ENCODE measurements around the gene PIP5K1B. TPM values are rescaled to one million over a fixed set of nuclear protein-coding genes. Genes with fewer than 3 reads are reported as not detected.
A peak's percentile ranks its signal among the peaks of the same experiment; 100 is the strongest.

The PIP5K1B gene
- total RNA-seq, 1 donor from 2014 or later = not detected

GRCh38 chr9:68779558-68780379 lies 74.7 kb downstream of the PIP5K1B start:
- H3K4me3 ChIP-seq (ENCODE audit: low read depth, low read length) = peak overlapping the region; percentile 78
- TF ChIP-seq, protein P1, sequence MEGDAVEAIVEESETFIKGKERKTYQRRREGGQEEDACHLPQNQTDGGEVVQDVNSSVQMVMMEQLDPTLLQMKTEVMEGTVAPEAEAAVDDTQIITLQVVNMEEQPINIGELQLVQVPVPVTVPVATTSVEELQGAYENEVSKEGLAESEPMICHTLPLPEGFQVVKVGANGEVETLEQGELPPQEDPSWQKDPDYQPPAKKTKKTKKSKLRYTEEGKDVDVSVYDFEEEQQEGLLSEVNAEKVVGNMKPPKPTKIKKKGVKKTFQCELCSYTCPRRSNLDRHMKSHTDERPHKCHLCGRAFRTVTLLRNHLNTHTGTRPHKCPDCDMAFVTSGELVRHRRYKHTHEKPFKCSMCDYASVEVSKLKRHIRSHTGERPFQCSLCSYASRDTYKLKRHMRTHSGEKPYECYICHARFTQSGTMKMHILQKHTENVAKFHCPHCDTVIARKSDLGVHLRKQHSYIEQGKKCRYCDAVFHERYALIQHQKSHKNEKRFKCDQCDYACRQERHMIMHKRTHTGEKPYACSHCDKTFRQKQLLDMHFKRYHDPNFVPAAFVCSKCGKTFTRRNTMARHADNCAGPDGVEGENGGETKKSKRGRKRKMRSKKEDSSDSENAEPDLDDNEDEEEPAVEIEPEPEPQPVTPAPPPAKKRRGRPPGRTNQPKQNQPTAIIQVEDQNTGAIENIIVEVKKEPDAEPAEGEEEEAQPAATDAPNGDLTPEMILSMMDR (conservative IDR thresholded peaks at IDR 0.05; ENCODE audit: low read depth, low read length) = peak; percentile 31
- DNase-seq (ENCODE audit: low read depth) = peak; percentile 46

DNA sequence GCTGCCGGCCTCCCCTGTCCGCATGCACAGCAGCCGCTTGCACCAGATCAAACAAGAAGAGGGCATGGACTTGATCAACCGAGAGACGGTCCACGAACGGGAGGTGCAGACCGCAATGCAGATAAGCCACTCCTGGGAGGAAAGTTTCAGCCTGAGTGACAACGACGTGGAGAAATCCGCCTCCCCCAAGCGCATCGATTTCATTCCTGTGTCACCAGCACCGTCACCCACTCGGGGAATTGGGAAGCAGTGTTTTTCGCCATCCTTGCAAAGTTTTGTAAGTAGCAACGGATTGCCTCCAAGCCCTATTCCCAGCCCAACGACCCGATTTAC lies 75.3 kb downstream of the PIP5K1B start:
- TF ChIP-seq, protein P1 (conservative IDR thresholded peaks at IDR 0.05; ENCODE audit: low read depth, low read length) = no peak
- DNase-seq (ENCODE audit: low read depth) = no peak
- peak overlapping the region; percentile 78 for H3K4me3 ChIP-seq (ENCODE audit: low read depth, low read length)

GRCh38 chr9:68780720-68781119 lies 75.7 kb downstream of the PIP5K1B start:
- no peak for DNase-seq (ENCODE audit: low read depth)
- peak overlapping the region; percentile 78 for H3K4me3 ChIP-seq (ENCODE audit: low read depth, low read length)
- TF ChIP-seq, protein P1 (conservative IDR thresholded peaks at IDR 0.05; ENCODE audit: low read depth, low read length) = no peak

- no peak overlapping the region for H3K4me3 ChIP-seq (ENCODE audit: low read depth, low read length)
- no peak for DNase-seq (ENCODE audit: low read depth)
- TF ChIP-seq, protein P1 (conservative IDR thresholded peaks at IDR 0.05; ENCODE audit: low read depth, low read length) = no peak
These were observed 76.9 kb downstream of the PIP5K1B start for GRCh38 chr9:68781928-68782327.

DNA sequence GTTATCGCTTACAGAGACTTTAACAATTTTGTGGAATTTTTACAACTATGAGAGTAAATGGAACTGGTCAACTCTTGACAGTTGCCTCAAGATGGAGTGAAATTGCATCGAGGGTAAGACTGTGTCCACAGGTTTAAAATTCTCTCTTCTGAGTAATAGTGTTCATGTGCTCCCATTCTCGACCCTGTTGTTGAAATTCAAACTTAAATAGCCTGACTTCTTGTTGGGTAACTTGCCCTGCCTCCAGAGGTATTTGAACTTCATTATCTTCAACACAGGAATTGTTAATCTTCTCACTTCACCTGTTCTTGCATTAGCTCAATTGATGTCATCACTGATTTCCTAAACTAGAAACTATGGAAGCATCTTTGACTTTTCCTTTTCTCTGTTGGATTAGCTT lies 77.5 kb downstream of the PIP5K1B start:
- no peak overlapping the region for H3K4me3 ChIP-seq (ENCODE audit: low read depth, low read length)
- TF ChIP-seq, protein P1 (conservative IDR thresholded peaks at IDR 0.05; ENCODE audit: low read depth, low read length) = no peak
- DNase-seq (ENCODE audit: low read depth) = no peak

DNA sequence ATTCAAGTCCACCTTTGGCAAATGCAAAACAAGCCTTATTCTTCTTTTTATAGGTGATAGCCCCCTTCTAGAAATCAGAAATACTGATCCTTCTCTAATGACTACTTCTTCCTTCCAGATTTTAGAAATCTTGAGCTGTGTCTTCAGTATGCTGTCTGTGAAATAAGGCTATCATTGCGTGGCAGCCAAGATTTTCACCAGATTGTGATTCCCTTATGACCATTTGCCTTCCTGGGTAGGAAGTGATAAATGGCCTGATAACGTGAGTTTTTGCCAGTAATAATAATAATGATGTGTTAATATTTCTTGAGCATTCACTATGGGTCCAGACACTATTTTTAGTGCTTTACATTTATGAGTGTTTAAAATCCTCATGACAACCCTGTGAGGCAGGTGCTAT lies 80.9 kb downstream of the PIP5K1B start:
- TF ChIP-seq, protein P1 (conservative IDR thresholded peaks at IDR 0.05; ENCODE audit: low read depth, low read length) = no peak
- DNase-seq (ENCODE audit: low read depth) = no peak

DNA sequence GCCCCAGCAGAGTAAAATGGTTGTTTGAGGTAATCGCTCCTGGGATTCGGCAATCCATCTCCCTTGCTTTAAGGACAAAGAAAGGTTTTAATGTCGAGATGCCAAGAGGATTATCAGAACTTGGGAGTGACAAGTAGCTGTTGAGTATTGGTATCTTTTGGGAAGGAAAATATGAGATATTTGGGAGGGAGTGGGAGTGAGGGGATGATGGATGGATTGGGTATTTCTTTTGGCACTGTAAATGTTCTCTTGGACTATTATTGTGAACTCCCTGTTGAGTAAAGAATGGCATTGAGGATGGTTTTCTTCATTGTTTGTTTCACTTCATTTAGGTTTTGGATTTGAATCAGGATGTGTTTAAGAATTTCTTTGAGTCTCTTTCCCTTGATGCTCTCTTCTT lies 86.1 kb downstream of the PIP5K1B start:
- DNase-seq (ENCODE audit: low read depth) = no peak
- TF ChIP-seq, protein P1 (conservative IDR thresholded peaks at IDR 0.05; ENCODE audit: low read depth, low read length) = no peak
- H3K4me3 ChIP-seq (ENCODE audit: low read depth, low read length) = no peak overlapping the region

More for the DNA sequence above, 80.9 kb downstream of the PIP5K1B start:
- no peak overlapping the region for H3K4me3 ChIP-seq (ENCODE audit: low read depth, low read length)

All from epithelial cell of proximal tubule (primary cell).